Measurements from ENCODE around the gene KRTAP1-3. TPM values are rescaled to one million over a fixed set of nuclear protein-coding genes. Genes with fewer than 3 reads are reported as not detected.
"Not testable (repeated sequence)": the region's sequence is repeated elsewhere in the genome, so short reads cannot be mapped to it uniquely, and the experiment has no call there.

Gene KRTAP1-3
- total RNA-seq, 1 donor: not detected

GRCh38 chr17:41067281-41067680 is 32.6 kb upstream of the KRTAP1-3 start:
- peak; percentile 62 for DNase-seq (ENCODE audit: low read depth)
- H3K4me3 ChIP-seq (ENCODE audit: low read depth, low read length): no peak overlapping the region
- no peak for TF ChIP-seq CTCF (IDR thresholded peaks at IDR 0.05; ENCODE audit: insufficient read depth, low read length)

- no peak for TF ChIP-seq CTCF (IDR thresholded peaks at IDR 0.05; ENCODE audit: insufficient read depth, low read length)
- H3K4me3 ChIP-seq (ENCODE audit: low read depth, low read length): no peak within 1 kb of the TSS
- DNase-seq (ENCODE audit: low read depth): peak; percentile 87
Measured at GRCh38 chr17:41065829-41066624, 31.4 kb upstream of the KRTAP1-3 start, which contains the start of gene KRTAP2-4. KRTAP2-4 (minus strand) TSS chr17:41065879; CDS start chr17:41065845, 34 bp downstream.

- DNase-seq (ENCODE audit: low read depth); H3K4me3 ChIP-seq (ENCODE audit: low read depth, low read length): not testable (repeated sequence)
Measured at GRCh38 chr17:41065016-41065689, 30.5 kb upstream of the KRTAP1-3 start.

GRCh38 chr17:41064301-41064700 is 29.6 kb upstream of the KRTAP1-3 start:
- no peak for TF ChIP-seq CTCF (IDR thresholded peaks at IDR 0.05; ENCODE audit: insufficient read depth, low read length)
- no peak for DNase-seq (ENCODE audit: low read depth)
- no peak overlapping the region for H3K4me3 ChIP-seq (ENCODE audit: low read depth, low read length)

- no peak for DNase-seq (ENCODE audit: low read depth)
- no peak for TF ChIP-seq CTCF (IDR thresholded peaks at IDR 0.05; ENCODE audit: insufficient read depth, low read length)
- H3K4me3 ChIP-seq (ENCODE audit: low read depth, low read length): no peak overlapping the region
Measured at GRCh38 chr17:41063449-41063848, 28.8 kb upstream of the KRTAP1-3 start.

GRCh38 chr17:41061964-41062363 is 27.3 kb upstream of the KRTAP1-3 start:
- H3K4me3 ChIP-seq (ENCODE audit: low read depth, low read length): no peak overlapping the region
- peak; percentile 92 for DNase-seq (ENCODE audit: low read depth)
- TF ChIP-seq CTCF (IDR thresholded peaks at IDR 0.05; ENCODE audit: insufficient read depth, low read length): no peak

GRCh38 chr17:41060052-41060604 is 25.5 kb upstream of the KRTAP1-3 start, which contains the start of gene KRTAP2-3:
KRTAP2-3 (minus strand) TSS chr17:41060114; CDS start chr17:41060050, 64 bp downstream.
- TF ChIP-seq CTCF (IDR thresholded peaks at IDR 0.05; ENCODE audit: insufficient read depth, low read length): no peak
- peak; percentile 88 for DNase-seq (ENCODE audit: low read depth)
- no peak within 1 kb of the TSS for H3K4me3 ChIP-seq (ENCODE audit: low read depth, low read length)

- DNase-seq (ENCODE audit: low read depth): peak; percentile 78
- H3K4me3 ChIP-seq (ENCODE audit: low read depth, low read length): not testable (repeated sequence)
Measured at GRCh38 chr17:41059276-41060051, 24.8 kb upstream of the KRTAP1-3 start.
